Peyer's patch (tissue), 4 donors: ENCODE results near the gene LPIN1.

Experiments used
- POLR2A ChIP-seq, 2 donors: fragments of 450-650 bp; IDR thresholded peaks; one replicate each; pipeline ENCODE4 v1.5.1; 2017; ENCODE audit warnings: antibody characterized with exemption in 2 of 2, mild to moderate bottlenecking in 2 of 2, moderate library complexity in 2 of 2
- TF ChIP-seq, protein P1 (sequence below), 6 experiments: fragments of 450-650 bp in 4 of 6; fragments of 200-600 bp in 2 of 6; sonication (generic) in 1 of 6; IDR thresholded peaks; one replicate each; pipeline ENCODE4 v1.5.1; 2017 to 2019; ENCODE audit warnings: antibody characterized with exemption in 6 of 6, mild to moderate bottlenecking in 3 of 6, moderate library complexity in 1 of 6

GRCh38 chr2:11853197-11853588 lies 106.8 kb downstream of the LPIN1 start:
- TF ChIP-seq, protein P1, sequence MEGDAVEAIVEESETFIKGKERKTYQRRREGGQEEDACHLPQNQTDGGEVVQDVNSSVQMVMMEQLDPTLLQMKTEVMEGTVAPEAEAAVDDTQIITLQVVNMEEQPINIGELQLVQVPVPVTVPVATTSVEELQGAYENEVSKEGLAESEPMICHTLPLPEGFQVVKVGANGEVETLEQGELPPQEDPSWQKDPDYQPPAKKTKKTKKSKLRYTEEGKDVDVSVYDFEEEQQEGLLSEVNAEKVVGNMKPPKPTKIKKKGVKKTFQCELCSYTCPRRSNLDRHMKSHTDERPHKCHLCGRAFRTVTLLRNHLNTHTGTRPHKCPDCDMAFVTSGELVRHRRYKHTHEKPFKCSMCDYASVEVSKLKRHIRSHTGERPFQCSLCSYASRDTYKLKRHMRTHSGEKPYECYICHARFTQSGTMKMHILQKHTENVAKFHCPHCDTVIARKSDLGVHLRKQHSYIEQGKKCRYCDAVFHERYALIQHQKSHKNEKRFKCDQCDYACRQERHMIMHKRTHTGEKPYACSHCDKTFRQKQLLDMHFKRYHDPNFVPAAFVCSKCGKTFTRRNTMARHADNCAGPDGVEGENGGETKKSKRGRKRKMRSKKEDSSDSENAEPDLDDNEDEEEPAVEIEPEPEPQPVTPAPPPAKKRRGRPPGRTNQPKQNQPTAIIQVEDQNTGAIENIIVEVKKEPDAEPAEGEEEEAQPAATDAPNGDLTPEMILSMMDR (IDR thresholded peaks at IDR 0.05) = no peak
- TF ChIP-seq POLR2A (IDR thresholded peaks at IDR 0.05) = no peak
